ENCODE results near the gene CEP97. TPM values are rescaled to one million over a fixed set of nuclear protein-coding genes. Genes with fewer than 3 reads are reported as not detected.

The CEP97 gene
- total RNA-seq, 1 experiment from 2014 or later = 21.7 TPM

DNA sequence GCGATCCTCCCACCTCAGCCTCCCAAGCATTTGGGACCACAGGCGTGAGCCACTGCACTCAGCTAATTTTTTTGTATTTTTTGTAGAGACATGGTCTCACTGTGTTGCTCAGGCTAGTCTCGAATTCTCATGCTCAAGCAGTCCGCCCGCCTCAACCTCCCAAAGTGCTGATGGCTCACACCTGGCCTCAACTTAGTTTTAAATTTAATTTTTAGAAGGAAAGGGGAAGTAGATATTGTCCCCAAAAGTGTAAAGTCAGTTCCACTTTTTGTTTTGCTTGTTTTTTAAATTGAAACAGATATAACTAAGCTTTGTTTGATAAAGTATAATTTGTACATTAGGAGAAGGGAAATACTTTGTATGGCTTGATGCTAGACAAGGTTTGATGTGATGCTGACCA is 93.6 kb downstream of the CEP97 start:
- H3K4me3 ChIP-seq (ENCODE audit: low read length) = no peak overlapping the region
- no peak overlapping the region for H2AFZ ChIP-seq (ENCODE audit: low read length)
- peaks cover 16% of the 10 kb centered on the region; the same call in 1 of the 2 replicates for H3K36me3 ChIP-seq (ENCODE audit: insufficient read depth, low read length)
- no peak for DNase-seq
- H3K27ac ChIP-seq (ENCODE audit: low read length) = no peak overlapping the region
- no peaks in the 10 kb centered on the region for H3K27me3 ChIP-seq (ENCODE audit: low read length)
- H4K20me1 ChIP-seq (ENCODE audit: insufficient read depth, low read depth, low read length) = no peaks in the 10 kb centered on the region
- no peak overlapping the region for H3K4me2 ChIP-seq (ENCODE audit: low read depth, low read length, poor library complexity, severe bottlenecking)
- no peaks in the 10 kb centered on the region for H3K4me1 ChIP-seq (ENCODE audit: low read length)
- H3K79me2 ChIP-seq (ENCODE audit: low read length) = no peaks in the 10 kb centered on the region
- no peaks in the 10 kb centered on the region for H3K9me3 ChIP-seq (ENCODE audit: low read length)
- H3K9me2 ChIP-seq (replicated peaks; ENCODE audit: insufficient read depth, low read length) = no peaks in the 10 kb centered on the region
- H3K9ac ChIP-seq (ENCODE audit: low read length) = no peak overlapping the region

DNA sequence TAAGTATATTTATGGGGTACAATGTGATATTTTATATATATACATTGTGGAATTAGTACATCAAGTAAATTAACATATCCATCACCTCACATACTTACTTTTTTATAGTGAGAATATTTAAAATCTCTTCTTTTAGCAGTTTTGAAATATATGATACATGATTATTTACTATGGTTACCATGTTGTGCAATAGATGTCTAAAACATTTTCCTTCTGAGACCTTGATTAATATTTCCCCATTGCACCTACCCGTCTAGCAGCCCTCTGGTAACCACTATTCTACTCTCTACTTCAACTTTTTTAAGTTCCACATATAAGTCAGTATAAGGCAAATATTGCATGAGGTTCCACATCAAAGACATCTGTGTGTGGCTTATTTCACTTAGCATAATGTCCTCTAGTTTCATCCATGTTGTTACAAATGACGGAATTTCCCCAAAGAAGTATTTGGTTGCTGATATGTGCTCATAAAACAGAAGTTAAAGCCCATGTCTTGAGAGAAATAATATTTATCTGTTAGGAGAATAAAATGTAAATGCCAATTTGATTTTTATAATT is 95.3 kb downstream of the CEP97 start:
- H3K9ac ChIP-seq (ENCODE audit: low read length) = no peak overlapping the region
- H3K27ac ChIP-seq (ENCODE audit: low read length) = no peak overlapping the region
- no peak overlapping the region for H2AFZ ChIP-seq (ENCODE audit: low read length)
- no peak for DNase-seq
- H4K20me1 ChIP-seq (ENCODE audit: insufficient read depth, low read depth, low read length) = no peaks in the 10 kb centered on the region
- no peaks in the 10 kb centered on the region for H3K27me3 ChIP-seq (ENCODE audit: low read length)
- H3K9me2 ChIP-seq (replicated peaks; ENCODE audit: insufficient read depth, low read length) = no peaks in the 10 kb centered on the region
- H3K79me2 ChIP-seq (ENCODE audit: low read length) = no peaks in the 10 kb centered on the region
- peaks cover 16% of the 10 kb centered on the region; the same call in 1 of the 2 replicates for H3K36me3 ChIP-seq (ENCODE audit: insufficient read depth, low read length)
- no peaks in the 10 kb centered on the region for H3K4me1 ChIP-seq (ENCODE audit: low read length)
- no peak overlapping the region for H3K4me3 ChIP-seq (ENCODE audit: low read length)
- no peak overlapping the region for H3K4me2 ChIP-seq (ENCODE audit: low read depth, low read length, poor library complexity, severe bottlenecking)
- H3K9me3 ChIP-seq (ENCODE audit: low read length) = no peaks in the 10 kb centered on the region

Other genes with a start within 250 kb of the CEP97 start
- gene SENP7, start 211.4 kb upstream of the CEP97 start, total RNA-seq (2014; rRNA removed; shearing (Covaris generic); ENCODE audit: low replicate concordance) = 15.3 and 31.6 TPM in 2 replicates
- gene TRMT10C, start 162.7 kb upstream of the CEP97 start, total RNA-seq (2014; rRNA removed; shearing (Covaris generic); ENCODE audit: low replicate concordance) = 24.9 and 47.9 TPM in 2 replicates
- gene PCNP, start 150.4 kb upstream of the CEP97 start, total RNA-seq (2014; rRNA removed; shearing (Covaris generic); ENCODE audit: low replicate concordance) = 37.9 and 90.3 TPM in 2 replicates
- gene ZBTB11, start 47.5 kb upstream of the CEP97 start, total RNA-seq (2014; rRNA removed; shearing (Covaris generic); ENCODE audit: low replicate concordance) = 19.0 and 28.9 TPM in 2 replicates
- gene RPL24, start 37.9 kb upstream of the CEP97 start, total RNA-seq (2014; rRNA removed; shearing (Covaris generic); ENCODE audit: low replicate concordance) = 3,600 and 7,010 TPM in 2 replicates
- gene NXPE3, start 54.6 kb downstream of the CEP97 start, total RNA-seq (2014; rRNA removed; shearing (Covaris generic); ENCODE audit: low replicate concordance) = 18.6 and 20.2 TPM in 2 replicates
- gene NFKBIZ, start 124.9 kb downstream of the CEP97 start, total RNA-seq (2014; rRNA removed; shearing (Covaris generic); ENCODE audit: low replicate concordance) = 0.76 and 6.3 TPM in 2 replicates